CD4-positive, alpha-beta T cell treated with Interleukin-12 subunit alpha and Interleukin-12 subunit beta, for 1 hour (primary cell): Measurements from ENCODE around the gene ACOT7.

Experiments used
- DNase-seq: peaks from one replicate; pipeline ENCODE4 v3.0.0-alpha.2; 2020

The ACOT7 gene

GRCh38 chr1:6280761-6281451, 112.7 kb downstream of the ACOT7 start:
- DNase-seq, result no peak

GRCh38 chr1:6279613-6280383, 113.8 kb downstream of the ACOT7 start:
- no peak for DNase-seq

GRCh38 chr1:6279066-6279465, 114.5 kb downstream of the ACOT7 start:
- no peak for DNase-seq

DNA sequence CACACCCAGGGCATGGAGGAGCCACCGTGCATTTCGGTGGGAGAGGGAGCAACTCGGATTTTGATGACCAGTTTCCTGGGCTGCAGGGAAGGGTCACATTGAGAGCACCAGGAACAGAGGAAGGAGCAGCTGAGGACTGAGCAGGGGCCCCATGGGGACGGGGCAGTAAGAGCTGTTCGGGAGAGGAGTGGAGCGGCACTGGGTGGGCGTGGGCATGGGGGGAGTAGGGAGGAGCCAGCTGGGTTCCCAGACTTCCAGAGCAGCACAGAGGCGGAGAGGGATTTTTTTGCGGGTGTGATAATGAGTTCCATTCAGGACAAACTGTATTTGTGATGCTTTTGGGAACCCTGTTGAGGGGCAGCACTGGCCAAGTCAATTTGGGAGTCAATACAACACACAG, 115.3 kb downstream of the ACOT7 start:
- no peak for DNase-seq

DNA sequence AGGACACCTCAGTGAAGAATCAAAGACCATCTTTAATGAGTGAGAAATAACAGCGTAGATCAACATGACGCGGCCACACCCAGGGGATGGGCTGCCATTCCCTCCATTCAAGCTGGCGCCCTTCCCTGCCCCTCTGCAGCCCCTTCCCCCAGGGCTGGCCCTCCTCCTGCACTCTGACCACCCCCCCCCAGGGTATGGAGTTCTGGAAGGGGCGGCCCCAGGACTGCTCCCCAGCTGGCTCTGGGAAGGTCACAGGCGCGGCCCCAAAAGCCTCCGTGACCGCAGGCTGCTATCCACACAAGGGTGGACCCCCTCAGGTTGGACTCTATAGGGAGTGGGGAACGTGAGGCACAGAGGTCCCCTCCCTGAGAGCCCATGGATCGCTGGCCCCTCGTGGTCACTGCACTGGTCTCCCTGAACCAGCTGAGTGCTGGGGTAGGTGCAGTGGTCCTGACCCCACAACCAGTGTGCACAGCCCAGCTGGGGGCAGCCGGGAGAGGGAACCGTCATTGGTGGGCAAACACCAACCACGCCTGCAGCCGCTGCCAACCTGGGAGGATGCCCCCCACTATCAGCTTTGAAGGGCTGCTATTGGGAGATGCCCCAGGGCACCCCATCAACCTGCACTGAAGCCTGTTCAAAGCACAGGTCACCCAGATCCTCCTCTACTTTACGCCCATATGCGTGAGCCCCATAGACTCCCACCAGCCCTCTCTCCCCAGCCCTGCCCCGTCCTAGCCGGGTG, 116.6 kb downstream of the ACOT7 start:
- no peak for DNase-seq

- DNase-seq, result no peak
Observed at GRCh38 chr1:6275826-6276782, 117.5 kb downstream of the ACOT7 start.

GRCh38 chr1:6274622-6275139, 118.9 kb downstream of the ACOT7 start:
- DNase-seq, result no peak

GRCh38 chr1:6274102-6274501, 119.5 kb downstream of the ACOT7 start:
- DNase-seq, result no peak

DNA sequence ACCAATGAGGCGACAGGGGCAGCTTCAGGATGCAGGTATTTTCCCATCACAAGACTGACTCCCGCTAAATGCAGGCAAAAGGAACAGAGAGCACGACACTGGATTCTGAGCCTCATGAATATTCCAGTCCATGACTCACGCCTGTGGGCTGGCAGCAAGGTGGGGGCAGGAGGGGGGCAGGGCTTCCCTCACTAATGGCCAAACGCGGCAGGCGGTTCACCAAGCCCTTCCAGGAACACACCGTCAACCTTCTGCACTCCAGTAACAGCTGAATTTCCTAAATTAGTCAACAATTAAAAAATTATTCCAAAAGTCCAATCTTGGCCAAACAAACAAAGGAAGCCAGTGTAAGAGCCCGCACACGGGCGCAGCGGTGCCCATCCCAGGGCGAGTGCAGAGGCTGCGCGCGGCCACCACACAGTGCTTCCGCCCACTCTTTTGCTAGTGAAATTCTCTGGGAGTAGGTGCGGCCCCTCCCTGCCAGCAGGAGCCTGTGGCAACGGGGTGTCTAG, 120.1 kb downstream of the ACOT7 start:
- DNase-seq, result no peak

DNA sequence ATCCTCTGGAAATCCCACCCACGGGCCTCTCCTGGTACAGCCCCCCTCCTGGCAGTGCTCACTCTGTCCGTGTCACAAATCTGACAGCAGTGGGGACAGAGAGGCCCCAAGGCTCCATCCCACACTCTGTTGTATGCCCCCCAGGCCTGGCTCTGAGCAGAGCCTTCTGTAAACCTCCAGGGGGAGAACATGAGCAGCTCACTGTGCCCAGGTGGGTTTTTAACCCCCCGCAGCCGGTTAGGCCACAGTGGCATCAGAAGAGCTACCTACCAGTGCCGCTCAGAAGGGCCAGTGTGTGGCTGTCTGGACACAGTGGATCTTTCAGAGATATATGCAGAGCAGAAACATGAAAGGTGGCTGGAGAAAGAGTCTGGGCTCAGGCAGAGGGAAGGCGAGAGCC, 120.7 kb downstream of the ACOT7 start:
- no peak for DNase-seq

DNA sequence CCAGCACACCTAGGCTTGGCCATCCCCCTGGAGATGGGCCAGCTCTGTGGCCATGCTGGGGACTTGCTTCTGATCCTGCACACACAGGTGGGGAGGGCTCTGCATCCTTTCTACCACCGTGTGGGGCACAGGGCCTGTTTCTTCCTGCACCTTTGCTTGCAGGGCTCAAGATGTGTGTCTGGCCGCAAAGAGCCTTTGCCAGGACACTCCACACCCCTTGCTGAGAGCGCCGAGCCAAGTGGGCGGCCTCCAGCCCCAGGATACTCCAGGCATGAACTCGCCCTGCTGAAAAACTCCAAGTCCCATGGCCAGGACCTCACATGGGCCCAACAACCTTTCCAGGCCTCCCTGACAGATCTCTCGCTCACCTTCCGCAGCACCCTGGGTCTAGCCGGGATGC, 121.1 kb downstream of the ACOT7 start:
- no peak for DNase-seq

- no peak for DNase-seq
Observed at GRCh38 chr1:6271554-6271953, 122.0 kb downstream of the ACOT7 start.

DNA sequence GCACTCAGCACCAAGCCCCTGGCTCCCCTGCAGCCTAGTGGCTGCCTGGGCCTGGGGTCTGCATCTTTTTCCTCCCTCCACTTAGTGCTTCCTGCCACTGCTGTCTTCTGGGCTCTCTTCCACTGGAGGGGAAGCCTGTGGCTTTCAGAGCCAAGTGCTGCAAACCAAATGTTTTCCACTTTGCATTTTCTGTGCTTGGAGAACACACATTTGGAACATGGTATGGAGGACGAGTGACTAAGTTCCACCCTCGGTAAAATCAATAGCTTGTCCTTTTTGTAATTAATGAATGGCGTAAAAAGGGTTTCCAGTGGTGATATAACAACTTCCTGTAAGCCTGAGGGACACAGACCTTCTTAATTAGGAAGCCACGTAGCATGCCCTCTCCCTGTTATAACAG, 122.6 kb downstream of the ACOT7 start:
- DNase-seq, result no peak

GRCh38 chr1:6270401-6270800, 123.2 kb downstream of the ACOT7 start:
- no peak for DNase-seq

GRCh38 chr1:6269720-6270400, 123.7 kb downstream of the ACOT7 start:
- DNase-seq, result no peak

DNA sequence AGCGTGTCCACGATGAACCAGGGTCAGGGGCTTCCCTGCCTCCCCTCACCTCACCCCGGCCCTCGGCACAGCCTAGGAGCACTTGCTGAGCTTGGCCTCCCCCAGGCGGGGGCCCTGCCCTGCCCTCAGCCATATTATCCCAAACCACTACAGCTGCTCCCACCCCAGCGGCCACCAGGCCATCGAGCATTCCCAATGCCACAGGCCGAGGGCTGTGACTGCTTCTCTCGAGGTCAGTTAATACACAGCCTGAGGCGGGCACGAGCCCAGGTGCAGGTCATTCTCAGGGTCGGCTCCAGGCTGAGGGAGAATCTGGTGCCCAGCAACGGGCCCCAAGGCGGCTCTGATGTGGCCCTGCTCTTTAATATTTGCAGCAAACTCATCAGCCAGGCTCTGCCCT, 124.3 kb downstream of the ACOT7 start:
- DNase-seq, result no peak

GRCh38 chr1:6268415-6268814, 125.2 kb downstream of the ACOT7 start:
- DNase-seq, result no peak

DNA sequence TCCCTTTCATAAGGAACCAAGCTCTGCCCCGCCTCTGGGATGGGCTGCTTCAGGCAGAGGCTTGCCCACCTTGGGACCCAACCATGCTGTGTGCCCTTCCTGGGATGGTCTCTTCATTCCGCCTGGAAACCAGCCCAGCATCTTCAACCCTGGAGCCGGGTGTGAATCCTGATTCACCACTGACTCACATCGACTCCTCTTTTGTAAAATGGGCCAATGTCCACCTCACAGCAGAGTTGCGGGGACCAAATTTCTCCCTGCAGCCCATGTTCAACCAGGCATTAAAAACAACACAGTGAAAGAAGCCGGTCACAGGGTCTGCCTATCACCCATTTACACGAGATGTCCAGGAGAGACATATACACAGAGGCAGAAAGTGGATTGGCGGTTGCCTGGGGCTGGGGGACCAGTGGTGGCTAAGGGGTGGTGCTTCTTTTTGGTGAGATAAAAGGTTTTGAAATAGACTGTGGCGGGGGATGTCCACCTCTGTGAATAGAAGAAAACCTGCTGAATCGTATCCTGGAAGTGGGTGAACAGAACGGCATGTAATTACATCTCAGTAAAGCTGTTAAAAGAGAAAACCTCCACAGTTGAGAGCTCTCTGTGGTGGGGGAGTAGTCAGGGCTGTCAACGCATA, 125.8 kb downstream of the ACOT7 start:
- no peak for DNase-seq

- no peak for DNase-seq
Observed at GRCh38 chr1:6266641-6267040, 126.9 kb downstream of the ACOT7 start.

- DNase-seq, result no peak
Observed at GRCh38 chr1:6265151-6265550, 128.4 kb downstream of the ACOT7 start.

DNA sequence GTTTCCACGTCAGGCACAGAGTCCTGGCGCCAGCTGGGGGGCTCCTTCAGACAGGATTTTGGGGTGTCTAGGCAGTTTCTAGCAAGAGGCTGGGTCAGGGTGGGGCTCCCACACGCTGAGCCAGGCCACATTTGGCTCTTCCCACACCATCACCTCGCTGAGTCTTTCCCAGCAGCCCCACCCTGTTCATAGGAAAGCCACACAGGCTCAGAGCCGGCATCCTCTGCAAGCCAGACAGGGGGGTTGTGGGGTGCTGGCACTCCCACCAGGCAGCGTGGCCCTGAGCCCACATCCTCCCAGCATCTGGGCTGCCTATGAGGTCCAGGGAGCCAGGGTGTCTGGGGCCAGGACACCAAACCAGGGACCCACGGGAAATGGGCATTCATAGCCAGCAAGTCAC, 129.9 kb downstream of the ACOT7 start:
- DNase-seq, result no peak
